Uterus (tissue), 2 donors: ENCODE data around the gene UNC13B.

Source experiments
- POLR2A ChIP-seq, 2 donors: fragments of 450-650 bp; IDR thresholded peaks; one replicate each; pipeline ENCODE4 v1.6.1; 2016; ENCODE audit warnings: antibody characterized with exemption in 2 of 2, mild to moderate bottlenecking in 1 of 2, moderate library complexity in 1 of 2
- TF ChIP-seq, protein P1 (sequence below), 4 experiments: fragments of 200-600 bp in 2 of 4; fragments of 450-650 bp in 2 of 4; sonication (generic) in 2 of 4; IDR thresholded peaks; one replicate each; pipeline ENCODE4 v1.5.1; 2016 to 2019; ENCODE audit warnings: antibody characterized with exemption in 4 of 4, mild to moderate bottlenecking in 2 of 4, moderate library complexity in 1 of 4

DNA sequence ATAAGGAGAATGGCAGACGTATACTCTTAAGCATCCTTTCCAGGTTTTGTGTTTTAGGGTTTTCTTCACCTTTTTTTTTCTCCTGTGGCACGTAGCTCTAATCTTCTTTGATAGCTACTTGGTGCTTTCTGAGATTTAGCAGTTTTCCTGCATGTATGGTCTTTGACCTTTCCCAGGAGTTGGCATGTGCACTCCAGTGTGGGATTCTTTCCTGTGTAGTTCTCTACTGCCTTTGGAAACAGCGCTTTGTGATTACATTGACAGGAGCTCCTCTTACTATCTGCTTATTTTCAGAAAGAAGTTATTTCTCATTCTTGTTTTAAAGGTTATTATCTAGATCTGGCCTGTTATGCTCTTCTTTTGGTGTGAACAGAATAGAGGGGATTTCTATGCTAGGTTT is 65.5 kb downstream of the UNC13B start:
- TF ChIP-seq, protein P1, sequence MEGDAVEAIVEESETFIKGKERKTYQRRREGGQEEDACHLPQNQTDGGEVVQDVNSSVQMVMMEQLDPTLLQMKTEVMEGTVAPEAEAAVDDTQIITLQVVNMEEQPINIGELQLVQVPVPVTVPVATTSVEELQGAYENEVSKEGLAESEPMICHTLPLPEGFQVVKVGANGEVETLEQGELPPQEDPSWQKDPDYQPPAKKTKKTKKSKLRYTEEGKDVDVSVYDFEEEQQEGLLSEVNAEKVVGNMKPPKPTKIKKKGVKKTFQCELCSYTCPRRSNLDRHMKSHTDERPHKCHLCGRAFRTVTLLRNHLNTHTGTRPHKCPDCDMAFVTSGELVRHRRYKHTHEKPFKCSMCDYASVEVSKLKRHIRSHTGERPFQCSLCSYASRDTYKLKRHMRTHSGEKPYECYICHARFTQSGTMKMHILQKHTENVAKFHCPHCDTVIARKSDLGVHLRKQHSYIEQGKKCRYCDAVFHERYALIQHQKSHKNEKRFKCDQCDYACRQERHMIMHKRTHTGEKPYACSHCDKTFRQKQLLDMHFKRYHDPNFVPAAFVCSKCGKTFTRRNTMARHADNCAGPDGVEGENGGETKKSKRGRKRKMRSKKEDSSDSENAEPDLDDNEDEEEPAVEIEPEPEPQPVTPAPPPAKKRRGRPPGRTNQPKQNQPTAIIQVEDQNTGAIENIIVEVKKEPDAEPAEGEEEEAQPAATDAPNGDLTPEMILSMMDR (IDR thresholded peaks at IDR 0.05): no peak
- no peak for TF ChIP-seq POLR2A (IDR thresholded peaks at IDR 0.05)
